K562 (cell line): ENCODE results near the gene PSMC4. TPM values are rescaled to one million over a fixed set of nuclear protein-coding genes. Genes with fewer than 3 reads are reported as not detected.

Experiments
- ATAC-seq: fragments of 200-7000 bp; cut with Tn5 transposase; 3 replicates; pipeline ENCODE4 v1.9.1; 2020; ENCODE audit warnings: moderate library complexity
- BruUV-seq: library from RNA; stranded (reverse); fragments of 400-500 nt; replicated peaks from 2 replicates; lab custom pipeline; 2021; lab: Mats Ljungman, UMichigan
- CTCF ChIA-PET: fragments of 300-600 bp; formaldehyde crosslinking; extraction: SDS; loops from one replicate; lab custom pipeline; 2021; ENCODE audit warnings: low intra/inter-chr PET ratio; lab: Yijun Ruan, JAX
- POLR2A ChIA-PET: fragments of 300-600, 350-650 bp; sonication (Branson Sonifier 250); formaldehyde crosslinking; extraction: SDS; loops from one replicate; lab custom pipeline; 2021; ENCODE audit warnings: antibody characterized with exemption, inconsistent platforms; lab: Yijun Ruan, JAX
- DNase-seq, 4 experiments: peaks; one replicate each; pipeline versions ENCODE4 v3.0.0 to v3.0.0-alpha.2; 2011 to 2018; ENCODE audit warnings: low spot score in 3 of 4, mixed read lengths in 3 of 4; ENCODE audit errors: extremely low read depth in 1 of 4
- FAIRE-seq: peaks from 2 replicates; lab custom pipeline; 2011; peaks lifted over from hg19 to GRCh38; lab: Jason Lieb, UNC
- H2AFZ ChIP-seq: 2 replicates; pipeline ENCODE4 v1.6.0; 2011; ENCODE audit warnings: low read depth, low read length, control low read depth, inconsistent platforms
- H3K27ac ChIP-seq: fragments of 200-600 bp; 3 replicates; pipeline ENCODE4 v1.8.0; 2011; ENCODE audit warnings: low read depth, mild to moderate bottlenecking, control low read depth, inconsistent platforms, low read length, moderate library complexity, mixed read lengths; ENCODE audit errors: extremely low read depth
- H3K27me3 ChIP-seq, 2 experiments: fragments of 300-600 bp in 1 of 2; 2 replicates in 1 of 2; 3 replicates in 1 of 2; pipeline versions ENCODE4 v1.6.0 to v1.8.0; 2011; ENCODE audit warnings: inconsistent platforms in 2 of 2, low read length in 2 of 2, mild to moderate bottlenecking in 1 of 2, mixed read lengths in 1 of 2, moderate library complexity in 1 of 2; ENCODE audit not compliant: control insufficient read depth in 2 of 2, insufficient read depth in 2 of 2
- H3K36me3 ChIP-seq: fragments of 300-600 bp; 3 replicates; pipeline ENCODE4 v1.8.0; 2011; ENCODE audit warnings: mild to moderate bottlenecking, low read length, inconsistent platforms; ENCODE audit not compliant: control insufficient read depth, insufficient read depth
- H3K4me1 ChIP-seq, 2 experiments: fragments of 200-600 bp in 1 of 2; replicated peaks in 1 of 2; 2 replicates in 1 of 2; 3 replicates in 1 of 2; pipeline versions ENCODE4 v1.5.1 to v1.8.0; 2011; ENCODE audit warnings: inconsistent platforms in 2 of 2, low read length in 2 of 2, mild to moderate bottlenecking in 1 of 2, mixed read lengths in 1 of 2, moderate library complexity in 1 of 2; ENCODE audit not compliant: control insufficient read depth in 2 of 2, insufficient read depth in 2 of 2
- H3K4me2 ChIP-seq: 2 replicates; pipeline ENCODE4 v1.6.1; 2011; ENCODE audit warnings: low read length, control low read depth, inconsistent platforms, mixed read lengths; ENCODE audit not compliant: insufficient read depth
- H3K4me3 ChIP-seq: fragments of 200-600 bp; sonication (generic), shearing (Covaris generic); 2 replicates; pipeline ENCODE4 v1.5.1; 2016; ENCODE audit warnings: control low read depth, inconsistent platforms
- H3K79me2 ChIP-seq: fragments of 200-600 bp; 3 replicates; pipeline ENCODE4 v1.8.0; 2011; ENCODE audit warnings: low read length, inconsistent platforms; ENCODE audit not compliant: control insufficient read depth, insufficient read depth
- H3K9ac ChIP-seq, 2 experiments: 2 replicates each; pipeline versions ENCODE4 v1.6.0 to v1.6.1; 2011; ENCODE audit warnings: low read depth in 2 of 2, low read length in 2 of 2, control low read depth in 1 of 2, inconsistent platforms in 1 of 2, mild to moderate bottlenecking in 1 of 2, mixed read lengths in 1 of 2; ENCODE audit not compliant: insufficient read depth in 1 of 2
- H3K9me1 ChIP-seq: one replicate; pipeline ENCODE4 v1.6.0; 2011; ENCODE audit warnings: inconsistent platforms, mild to moderate bottlenecking, low read length, moderate library complexity; ENCODE audit not compliant: control insufficient read depth, insufficient read depth
- H3K9me3 ChIP-seq: replicated peaks from 2 replicates; pipeline ENCODE4 v1.5.1; 2011; ENCODE audit warnings: low read depth, low read length, inconsistent platforms; ENCODE audit not compliant: control insufficient read depth, insufficient read depth
- H4K20me1 ChIP-seq: replicated peaks from 2 replicates; pipeline ENCODE4 v1.6.1; 2011; ENCODE audit warnings: low read length, inconsistent platforms, mixed read lengths; ENCODE audit not compliant: control insufficient read depth, insufficient read depth
- CHD2 ChIP-seq: IDR thresholded peaks from 2 replicates; pipeline ENCODE4 v1.6.1; 2011; ENCODE audit warnings: low read depth, low read length
- DNMT1 ChIP-seq: fragments of 450-650 bp; IDR thresholded peaks from 2 replicates; pipeline ENCODE4 v1.6.1; 2016; ENCODE audit warnings: antibody characterized with exemption, mild to moderate bottlenecking
- GATAD2B ChIP-seq: fragments of 450-650 bp; IDR thresholded peaks from 2 replicates; pipeline ENCODE4 v1.6.1; 2017; ENCODE audit warnings: mild to moderate bottlenecking, borderline replicate concordance
- HMG20A ChIP-seq: fragments of 450-650 bp; formaldehyde crosslinking; conservative IDR thresholded peaks from 2 replicates; pipeline ENCODE4 v1.4.0; 2020; ENCODE audit warnings: mild to moderate bottlenecking, mixed read lengths
- KHSRP ChIP-seq: fragments of 450-650 bp; IDR thresholded peaks from 2 replicates; pipeline ENCODE4 v1.6.1; 2017
- RBM25 ChIP-seq: fragments of 200-400 bp; formaldehyde crosslinking; IDR thresholded peaks from 2 replicates; pipeline ENCODE4 v1.6.1; 2018; ENCODE audit warnings: low read length, low read depth, moderate library complexity; ENCODE audit not compliant: severe bottlenecking
- SIRT6 ChIP-seq: IDR thresholded peaks from one replicate; pipeline ENCODE4 v1.6.1; 2012; ENCODE audit warnings: low read depth, mild to moderate bottlenecking, control low read depth, inconsistent platforms, low read length, moderate library complexity
- SRSF3 ChIP-seq: fragments of 200-400 bp; formaldehyde crosslinking; IDR thresholded peaks from 2 replicates; pipeline ENCODE4 v1.6.1; 2016; ENCODE audit warnings: mild to moderate bottlenecking, low read length, moderate library complexity; ENCODE audit not compliant: insufficient read depth
- TCF7 ChIP-seq: sonication (generic); IDR thresholded peaks from 2 replicates; pipeline ENCODE4 v1.6.1; 2016; ENCODE audit warnings: antibody characterized with exemption, borderline replicate concordance
- TEAD4 ChIP-seq, 2 experiments: sonication (generic) in 1 of 2; formaldehyde crosslinking in 1 of 2; IDR thresholded peaks; 2 replicates each; pipeline versions ENCODE4 v1.6.1 to v1.8.0; 2012 to 2022; ENCODE audit warnings: borderline replicate concordance in 1 of 2, inconsistent platforms in 1 of 2, low read length in 1 of 2, mild to moderate bottlenecking in 1 of 2, missing genetic modification reagents in 1 of 2
- THAP7 ChIP-seq: fragments of 250-450 bp; sonication (Bioruptor Pico); IDR thresholded peaks from 2 replicates; pipeline ENCODE4 v1.5.0; 2021
- TRIM25 ChIP-seq: fragments of 450-650 bp; IDR thresholded peaks from 2 replicates; pipeline ENCODE4 v1.7.0; 2016; ENCODE audit warnings: borderline replicate concordance
- ZNF3 ChIP-seq: fragments of 250-450 bp; sonication (Bioruptor Pico); IDR thresholded peaks from 2 replicates; pipeline ENCODE4 v1.5.0; 2021; ENCODE audit warnings: mild to moderate bottlenecking, moderate library complexity
- ZNF518B ChIP-seq: fragments of 250-450 bp; sonication (Bioruptor Pico); IDR thresholded peaks from 2 replicates; pipeline ENCODE4 v1.5.0; 2021; ENCODE audit warnings: mild to moderate bottlenecking, moderate library complexity
- ZNF740 ChIP-seq, 3 experiments: fragments of 200-800 bp in 1 of 3; sonication (Bioruptor generic) in 1 of 3; sonication (generic) in 1 of 3; formaldehyde crosslinking in 1 of 3; IDR thresholded peaks; 2 replicates each; pipeline versions ENCODE4 v1.6.1 to v1.8.0; 2016 to 2022; ENCODE audit warnings: mild to moderate bottlenecking in 2 of 3, missing compliant biosample characterization in 2 of 3, missing genetic modification characterization in 2 of 3, missing genetic modification reagents in 1 of 3
- WGBS: fragments of 100-300 bp; shearing (Covaris generic); methylation state at CpG from one replicate; pipeline ENCODE4 v1.1.6; 2016; ENCODE audit warnings: low coverage, mixed read lengths; ENCODE audit not compliant: insufficient coverage; ENCODE audit errors: missing lambda C conversion rate; 5-methylcytosine and 5-hydroxymethylcytosine counted together
- in situ Hi-C: fragments of 300-500 bp; cut with MboI; formaldehyde crosslinking; loops from 4 replicates; pipeline ENCODE4 v1.15.0; 2018; ENCODE audit warnings: inconsistent platforms, mixed read lengths
- intact Hi-C: fragments of 100-400 bp; cut with micrococcal nuclease; formaldehyde crosslinking; loops from 2 replicates; pipeline ENCODE4 v1.14.2; 2022
- polyA plus RNA-seq, 8 experiments: library from polyadenylated mRNA; depleted of rRNA in 4 of 8; stranded (reverse) in 5 of 8; unstranded in 3 of 8; fragments of >200 nt; fragmentation: Nextera tagmentation in 2 of 8; fragmentation: Illumina TruSeq in 1 of 8; extraction: Ambion mirVana in 2 of 8; extraction: Trizol in 1 of 8; gene quantifications; 2 replicates each; pipeline versions ENCODE4 v1.2.1 to v1.2.3, GENCODE V29; 2011 to 2014; ENCODE audit warnings: inconsistent platforms in 1 of 8, missing spikeins in 1 of 8
- total RNA-seq, 7 experiments: library from RNA; depleted of rRNA in 6 of 7; stranded (reverse); fragments of >200 nt in 6 of 7; fragmentation: Illumina TruSeq in 2 of 7; extraction: Trizol in 2 of 7; gene quantifications; 2 replicates each; pipeline versions ENCODE4 v1.2.1 to v1.2.3, GENCODE V29; 2011 to 2021; ENCODE audit warnings: low replicate concordance in 1 of 7

Gene PSMC4
- total and polyA plus RNA-seq, 9 of the 15 experiments (the other 6 are each of a cell fraction or from before 2014, with no cell fraction given) = 45.9 to 475 (median 142) TPM

- BruUV-seq = no TSS peak
- WGBS = 4% methylated on average over 2 of the region's 2 CpGs
- Histone ChIP-seq H3K27ac (no peak overlapping the region), H3K4me1 (no peaks in the 10 kb centered on the region), H3K4me3 (no peak overlapping the region), H2AFZ (no peak overlapping the region), H3K79me2 (no peaks in the 10 kb centered on the region), H3K27me3 (no peaks in the 10 kb centered on the region; a peak in 1 of 5 replicates), H3K9me1 (no peaks in the 10 kb centered on the region), H3K4me2 (no peak overlapping the region), H3K9ac (no peak overlapping the region), H3K36me3 (no peaks in the 10 kb centered on the region), H4K20me1 (no peaks in the 10 kb centered on the region), H3K9me3 (no peaks in the 10 kb centered on the region)
- DNase-seq (no peak), ATAC-seq (no peak), FAIRE-seq (no peak)
- ChIA-PET POLR2A (no interaction called here), CTCF (no interaction called here)
- in situ Hi-C loops = no loop called here
- intact Hi-C loops = no loop called here
- TF ChIP-seq HMG20A (CRISPR knock-in tag) (no peak), ZNF740 (CRISPR knock-in tag; IDR thresholded peaks at IDR 0.05) (no peak), ZNF740 (tag; IDR thresholded peaks at IDR 0.05) (no peak), SRSF3 (no peak), ZNF3 (CRISPR knock-in tag) (no peak), TEAD4 (IDR thresholded peaks at IDR 0.05; ENCODE audit: low read length) (no peak), TEAD4 (CRISPR knock-in tag; IDR thresholded peaks at IDR 0.05; ENCODE audit: borderline replicate concordance) (no peak), CHD2 (no peak), DNMT1 (no peak), KHSRP (no peak), ZNF518B (CRISPR knock-in tag) (no peak), TRIM25 (no peak), TCF7 (no peak), THAP7 (no peak), GATAD2B (no peak), SIRT6 (no peak), RBM25 (no peak)
Observed at GRCh38 chr19:39949026-39949747, 21.8 kb upstream of the PSMC4 start.
